ENCODE results near the gene RASA3.

DNA sequence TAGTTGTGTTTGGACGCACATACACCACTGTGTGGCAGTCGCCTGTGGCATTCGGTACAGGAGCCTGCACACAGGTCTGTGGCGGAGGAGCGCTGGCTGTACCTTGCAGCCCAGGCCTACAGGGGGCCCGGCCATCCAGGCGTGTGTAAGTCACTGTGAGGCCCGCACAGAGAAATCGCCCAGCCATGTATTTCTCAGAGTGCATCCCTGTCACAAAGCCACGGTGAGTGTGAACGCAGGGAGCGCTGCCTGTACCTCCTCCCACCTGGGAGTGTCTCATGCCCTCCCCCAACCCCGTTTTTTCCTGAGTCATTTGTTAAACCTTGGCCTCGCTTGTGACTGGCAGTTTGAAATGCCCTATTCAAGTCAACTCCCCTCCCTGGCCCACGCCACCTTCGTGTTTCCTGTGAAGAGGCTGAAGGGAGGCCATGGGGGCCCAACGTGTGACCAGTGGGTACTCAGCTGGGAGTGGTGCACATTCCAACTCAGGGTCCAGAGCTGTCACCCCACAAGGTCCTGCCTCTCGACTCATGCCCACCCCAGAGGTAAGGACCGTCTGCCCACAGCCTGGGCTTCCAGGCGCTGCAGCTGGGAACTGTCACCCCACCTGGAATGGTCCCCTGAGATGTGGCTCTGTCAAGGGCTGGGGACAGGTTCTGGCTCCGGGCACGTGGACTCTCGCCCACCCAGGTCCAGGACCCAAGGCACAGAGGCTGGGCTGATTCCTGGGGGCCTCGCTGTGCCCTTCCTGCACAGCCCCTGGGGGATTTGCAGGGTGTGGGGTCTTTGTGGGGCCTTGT lies 11.6 kb upstream of the RASA3 start:
- TF ChIP-seq CTCF (IDR thresholded peaks at IDR 0.05) (no peak), ATF1 (CRISPR knock-in tag; IDR thresholded peaks at IDR 0.05) (no peak), NFYB (CRISPR knock-in tag; conservative IDR thresholded peaks at IDR 0.05; ENCODE audit: low read depth) (no peak), CBFB (CRISPR knock-in tag; IDR thresholded peaks at IDR 0.05; ENCODE audit: low read depth) (no peak), TP53 (CRISPR knock-in tag; IDR thresholded peaks at IDR 0.05) (no peak), ELF4 (CRISPR knock-in tag; IDR thresholded peaks at IDR 0.05; ENCODE audit: low read depth) (no peak), ETV6 (CRISPR knock-in tag; IDR thresholded peaks at IDR 0.05) (no peak), FOXP4 (CRISPR knock-in tag; IDR thresholded peaks at IDR 0.05) (no peak), USF1 (CRISPR knock-in tag; IDR thresholded peaks at IDR 0.05) (no peak)
- TF ChIP-seq, protein P1, sequence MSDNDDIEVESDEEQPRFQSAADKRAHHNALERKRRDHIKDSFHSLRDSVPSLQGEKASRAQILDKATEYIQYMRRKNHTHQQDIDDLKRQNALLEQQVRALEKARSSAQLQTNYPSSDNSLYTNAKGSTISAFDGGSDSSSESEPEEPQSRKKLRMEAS (CRISPR knock-in tag; IDR thresholded peaks at IDR 0.05) = no peak
- TF ChIP-seq, protein P2, sequence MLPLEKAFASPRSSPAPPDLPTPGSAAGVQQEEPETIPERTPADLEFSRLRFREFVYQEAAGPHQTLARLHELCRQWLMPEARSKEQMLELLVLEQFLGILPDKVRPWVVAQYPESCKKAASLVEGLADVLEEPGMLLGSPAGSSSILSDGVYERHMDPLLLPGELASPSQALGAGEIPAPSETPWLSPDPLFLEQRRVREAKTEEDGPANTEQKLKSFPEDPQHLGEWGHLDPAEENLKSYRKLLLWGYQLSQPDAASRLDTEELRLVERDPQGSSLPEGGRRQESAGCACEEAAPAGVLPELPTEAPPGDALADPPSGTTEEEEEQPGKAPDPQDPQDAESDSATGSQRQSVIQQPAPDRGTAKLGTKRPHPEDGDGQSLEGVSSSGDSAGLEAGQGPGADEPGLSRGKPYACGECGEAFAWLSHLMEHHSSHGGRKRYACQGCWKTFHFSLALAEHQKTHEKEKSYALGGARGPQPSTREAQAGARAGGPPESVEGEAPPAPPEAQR (CRISPR knock-in tag; IDR thresholded peaks at IDR 0.05) = no peak
- TF ChIP-seq, protein P3, sequence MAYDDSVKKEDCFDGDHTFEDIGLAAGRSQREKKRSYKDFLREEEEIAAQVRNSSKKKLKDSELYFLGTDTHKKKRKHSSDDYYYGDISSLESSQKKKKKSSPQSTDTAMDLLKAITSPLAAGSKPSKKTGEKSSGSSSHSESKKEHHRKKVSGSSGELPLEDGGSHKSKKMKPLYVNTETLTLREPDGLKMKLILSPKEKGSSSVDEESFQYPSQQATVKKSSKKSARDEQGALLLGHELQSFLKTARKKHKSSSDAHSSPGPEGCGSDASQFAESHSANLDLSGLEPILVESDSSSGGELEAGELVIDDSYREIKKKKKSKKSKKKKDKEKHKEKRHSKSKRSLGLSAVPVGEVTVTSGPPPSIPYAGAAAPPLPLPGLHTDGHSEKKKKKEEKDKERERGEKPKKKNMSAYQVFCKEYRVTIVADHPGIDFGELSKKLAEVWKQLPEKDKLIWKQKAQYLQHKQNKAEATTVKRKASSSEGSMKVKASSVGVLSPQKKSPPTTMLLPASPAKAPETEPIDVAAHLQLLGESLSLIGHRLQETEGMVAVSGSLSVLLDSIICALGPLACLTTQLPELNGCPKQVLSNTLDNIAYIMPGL (CRISPR knock-in tag; IDR thresholded peaks at IDR 0.05) = no peak
